GM21423 (cell line): ENCODE data around the gene CLEC10A.

Source experiments
- ATAC-seq: cut with Tn5 transposase; IDR thresholded peaks from one replicate; pipeline ENCODE4 v1.9.1; 2021; ENCODE audit warnings: mild to moderate bottlenecking, moderate library complexity; ENCODE audit not compliant: unreplicated experiment

Gene CLEC10A

GRCh38 chr17:7042501-7043181 is 37.4 kb downstream of the CLEC10A start:
- no peak for ATAC-seq

- no peak for ATAC-seq
These were observed 38.2 kb downstream of the CLEC10A start for GRCh38 chr17:7041607-7042500.

GRCh38 chr17:7039832-7040231 is 40.2 kb downstream of the CLEC10A start:
- no peak for ATAC-seq

- ATAC-seq, result no peak
These were observed 41.8 kb downstream of the CLEC10A start for GRCh38 chr17:7038025-7038862.

GRCh38 chr17:7035591-7036368 is 44.3 kb downstream of the CLEC10A start, which contains the start of gene SLC16A13:
TSS of gene SLC16A13 (plus strand) at chr17:7036015. CDS start at chr17:7036383, 368 bp downstream.
- peak; percentile 89 for ATAC-seq

GRCh38 chr17:7034955-7035590 is 45.0 kb downstream of the CLEC10A start:
- ATAC-seq, result peak; percentile 19

GRCh38 chr17:7029659-7030058 is 50.4 kb downstream of the CLEC10A start:
- ATAC-seq, result no peak

- ATAC-seq, result no peak
These were observed 51.0 kb downstream of the CLEC10A start for GRCh38 chr17:7029096-7029495.

- ATAC-seq, result no peak
These were observed 52.7 kb downstream of the CLEC10A start for GRCh38 chr17:7027335-7027734.

GRCh38 chr17:7026471-7027115 is 53.5 kb downstream of the CLEC10A start:
- ATAC-seq, result no peak

- no peak for ATAC-seq
These were observed 54.8 kb downstream of the CLEC10A start for GRCh38 chr17:7025245-7025644.
